Smooth muscle cell (in vitro differentiated cells): Measurements from ENCODE around the gene GLRX. TPM values are rescaled to one million over a fixed set of nuclear protein-coding genes. Genes with fewer than 3 reads are reported as not detected.
"Not testable (repeated sequence)": the region's sequence is repeated elsewhere in the genome, so short reads cannot be mapped to it uniquely, and the experiment has no call there.

Experiments used
- DNase-seq: peaks from one replicate; lab custom pipeline; 2025; ENCODE audit not compliant: unreplicated experiment; lab: John Stamatoyannopoulos, UW
- H2AFZ ChIP-seq: fragments of 200-600 bp; sonication (generic); 2 replicates; pipeline ENCODE4 v1.6.0; 2016; ENCODE audit warnings: antibody characterized with exemption, low read depth, mild to moderate bottlenecking
- H3F3A ChIP-seq: fragments of 200-600 bp; sonication (generic); 2 replicates; pipeline ENCODE4 v1.6.0; 2017; ENCODE audit warnings: antibody characterized with exemption, low read depth
- H3K27ac ChIP-seq: fragments of 200-600 bp; sonication (generic); 2 replicates; pipeline ENCODE4 v1.5.1; 2016; ENCODE audit warnings: low read depth, mild to moderate bottlenecking
- H3K27me3 ChIP-seq: fragments of 200-600 bp; sonication (generic); 2 replicates; pipeline ENCODE4 v1.6.1; 2016; ENCODE audit warnings: low read depth, mild to moderate bottlenecking
- H3K36me3 ChIP-seq: fragments of 200-600 bp; sonication (generic); 2 replicates; pipeline ENCODE4 v1.5.1; 2016; ENCODE audit warnings: low read depth
- H3K4me1 ChIP-seq: fragments of 200-600 bp; sonication (generic); 2 replicates; pipeline ENCODE4 v1.5.1; 2016; ENCODE audit warnings: low read depth
- H3K4me2 ChIP-seq: fragments of 200-600 bp; sonication (generic); 2 replicates; pipeline ENCODE4 v1.6.0; 2016; ENCODE audit warnings: mild to moderate bottlenecking
- H3K4me3 ChIP-seq: fragments of 200-600 bp; sonication (generic); 2 replicates; pipeline ENCODE4 v1.5.1; 2016; ENCODE audit warnings: mild to moderate bottlenecking
- H3K79me2 ChIP-seq: fragments of 200-600 bp; sonication (generic); 2 replicates; pipeline ENCODE4 v1.6.0; 2016; ENCODE audit warnings: low read depth, mild to moderate bottlenecking
- H3K9ac ChIP-seq: fragments of 200-600 bp; sonication (generic); 2 replicates; pipeline ENCODE4 v1.6.0; 2016; ENCODE audit warnings: low read depth
- H3K9me3 ChIP-seq: fragments of 200-600 bp; sonication (generic); replicated peaks from 2 replicates; pipeline ENCODE4 v1.5.1; 2016; ENCODE audit warnings: low read depth
- H4K20me1 ChIP-seq: fragments of 200-600 bp; sonication (generic); 2 replicates; pipeline ENCODE4 v1.6.0; 2016; ENCODE audit warnings: low read depth
- WGBS: methylation state at CpG from one replicate; pipeline ENCODE4 v1.1.7; 2016; ENCODE audit warnings: low lambda C conversion rate; 5-methylcytosine and 5-hydroxymethylcytosine counted together
- polyA plus RNA-seq: library from polyadenylated mRNA; unstranded; fragments of >200 nt; fragmentation: Nextera tagmentation; extraction: Ambion mirVana; gene quantifications from 2 replicates; pipeline ENCODE4 v1.2.1, GENCODE V29; 2016
- total RNA-seq: library from RNA; depleted of rRNA; stranded (reverse); fragments of >200 nt; gene quantifications from 2 replicates; pipeline ENCODE4 v1.2.3, GENCODE V29; 2014
- TF ChIP-seq, protein P1 (sequence below): fragments of 200-600 bp; sonication (generic); IDR thresholded peaks from 2 replicates; pipeline ENCODE4 v1.5.1; 2017; ENCODE audit warnings: borderline replicate concordance, mild to moderate bottlenecking, antibody characterized with exemption; ENCODE audit not compliant: insufficient read depth, poor library complexity, severe bottlenecking

Gene GLRX
- total and polyA plus RNA-seq, 2 experiments from 2014 or later: 50.8 to 95.7 TPM

- H4K20me1 ChIP-seq: no peaks in the 10 kb centered on the region
- DNase-seq: no peak
- no peak overlapping the region for H3K27ac ChIP-seq
- H3F3A ChIP-seq: no peaks in the 10 kb centered on the region
- H3K9me3 ChIP-seq: no peaks in the 10 kb centered on the region
- no peak overlapping the region for H3K9ac ChIP-seq
- H3K36me3 ChIP-seq: no peaks in the 10 kb centered on the region
- H3K79me2 ChIP-seq: no peaks in the 10 kb centered on the region
- peaks cover 4% of the 10 kb centered on the region for H3K4me1 ChIP-seq
- H2AFZ ChIP-seq: no peak overlapping the region
- TF ChIP-seq, protein P1, sequence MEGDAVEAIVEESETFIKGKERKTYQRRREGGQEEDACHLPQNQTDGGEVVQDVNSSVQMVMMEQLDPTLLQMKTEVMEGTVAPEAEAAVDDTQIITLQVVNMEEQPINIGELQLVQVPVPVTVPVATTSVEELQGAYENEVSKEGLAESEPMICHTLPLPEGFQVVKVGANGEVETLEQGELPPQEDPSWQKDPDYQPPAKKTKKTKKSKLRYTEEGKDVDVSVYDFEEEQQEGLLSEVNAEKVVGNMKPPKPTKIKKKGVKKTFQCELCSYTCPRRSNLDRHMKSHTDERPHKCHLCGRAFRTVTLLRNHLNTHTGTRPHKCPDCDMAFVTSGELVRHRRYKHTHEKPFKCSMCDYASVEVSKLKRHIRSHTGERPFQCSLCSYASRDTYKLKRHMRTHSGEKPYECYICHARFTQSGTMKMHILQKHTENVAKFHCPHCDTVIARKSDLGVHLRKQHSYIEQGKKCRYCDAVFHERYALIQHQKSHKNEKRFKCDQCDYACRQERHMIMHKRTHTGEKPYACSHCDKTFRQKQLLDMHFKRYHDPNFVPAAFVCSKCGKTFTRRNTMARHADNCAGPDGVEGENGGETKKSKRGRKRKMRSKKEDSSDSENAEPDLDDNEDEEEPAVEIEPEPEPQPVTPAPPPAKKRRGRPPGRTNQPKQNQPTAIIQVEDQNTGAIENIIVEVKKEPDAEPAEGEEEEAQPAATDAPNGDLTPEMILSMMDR: no peak
- WGBS: 96% methylated on average over 7 of the region's 8 CpGs
- H3K4me2 ChIP-seq: no peak overlapping the region
- no peaks in the 10 kb centered on the region for H3K27me3 ChIP-seq
- no peak overlapping the region for H3K4me3 ChIP-seq
Measured at GRCh38 chr5:95838001-95838520, 15.5 kb upstream of the GLRX start.

DNA sequence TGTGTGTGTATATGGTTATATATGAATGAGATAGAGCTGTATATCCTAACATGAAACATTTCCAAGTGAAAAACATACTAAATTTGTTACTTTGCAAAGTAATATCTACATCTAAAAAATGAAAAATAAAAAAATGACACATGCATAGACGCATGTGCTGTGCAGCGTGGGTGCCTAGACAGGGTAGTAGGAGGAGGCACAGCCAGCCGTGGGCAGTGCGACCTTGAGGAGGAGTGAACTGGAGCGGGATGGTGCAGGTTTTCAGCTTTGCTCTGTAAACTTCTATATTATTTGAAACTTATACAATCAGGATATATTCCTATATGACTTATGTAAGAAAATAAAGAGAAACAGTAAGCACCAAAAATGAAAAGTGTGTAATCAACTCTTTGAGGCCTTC lies 15.0 kb upstream of the GLRX start:
- Histone ChIP-seq H3F3A (no peaks in the 10 kb centered on the region), H3K4me1 (peaks cover 4% of the 10 kb centered on the region), H2AFZ (no peak overlapping the region), H3K36me3 (no peaks in the 10 kb centered on the region), H3K27me3 (no peaks in the 10 kb centered on the region), H3K79me2 (no peaks in the 10 kb centered on the region), H3K9me3 (no peaks in the 10 kb centered on the region), H3K9ac (no peak overlapping the region), H3K4me3 (no peak overlapping the region), H3K4me2 (no peak overlapping the region), H3K27ac (no peak overlapping the region), H4K20me1 (no peaks in the 10 kb centered on the region)
- 95% methylated on average over 5 of the region's 5 CpGs for WGBS
- no peak for DNase-seq
- TF ChIP-seq, protein P1: no peak

DNA sequence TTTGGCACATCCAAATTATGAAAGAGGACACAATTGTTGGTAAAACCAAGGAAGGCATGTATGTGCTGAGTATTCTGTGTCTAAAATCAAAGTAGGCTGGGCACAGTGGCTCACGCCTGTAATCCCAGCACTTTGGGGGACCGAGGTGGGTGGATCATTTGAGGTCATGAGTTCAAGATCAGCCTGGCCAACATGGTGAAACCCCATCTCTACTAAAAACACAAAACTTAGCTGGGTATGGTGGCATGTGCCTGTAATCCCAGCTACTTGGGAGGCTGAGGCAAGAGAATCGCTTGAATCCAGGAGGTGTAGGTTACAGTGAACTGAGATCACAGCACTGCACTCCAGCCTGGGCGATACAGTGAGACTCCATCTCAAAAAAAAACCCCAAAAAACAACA lies 14.4 kb upstream of the GLRX start:
- not testable (repeated sequence) for H3K4me1 ChIP-seq, DNase-seq, H3K79me2 ChIP-seq, H2AFZ ChIP-seq, H3K36me3 ChIP-seq, H3F3A ChIP-seq, H3K9me3 ChIP-seq, H4K20me1 ChIP-seq, H3K9ac ChIP-seq, H3K4me3 ChIP-seq, H3K27ac ChIP-seq, H3K4me2 ChIP-seq, H3K27me3 ChIP-seq
- WGBS: 93% methylated on average over 4 of the region's 4 CpGs

DNA sequence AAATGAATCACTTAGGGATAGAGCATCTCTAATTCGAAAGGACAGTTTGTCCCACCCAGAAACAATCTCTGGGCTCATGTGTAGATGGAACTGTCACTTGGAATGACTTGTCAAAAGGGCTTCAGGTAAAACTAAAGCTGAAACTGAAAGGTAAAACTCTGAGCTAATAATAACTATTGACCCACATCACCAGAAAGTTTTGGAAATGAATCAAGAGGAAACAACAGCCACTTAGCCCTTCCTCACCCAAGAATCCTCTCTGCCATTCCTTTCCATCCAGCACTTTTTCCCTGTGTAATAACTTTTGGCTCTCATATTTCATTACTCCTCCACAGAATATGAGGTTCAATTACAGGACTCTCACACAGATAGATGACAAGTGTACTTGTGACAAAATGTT lies 14.0 kb upstream of the GLRX start:
- H3K27me3 ChIP-seq: no peaks in the 10 kb centered on the region
- H3K9me3 ChIP-seq: no peaks in the 10 kb centered on the region
- no peak overlapping the region for H2AFZ ChIP-seq
- H3K4me3 ChIP-seq: no peak overlapping the region
- 96% methylated on average over 1 of the region's 1 CpG for whole genome bisulfite sequencing
- H4K20me1 ChIP-seq: no peaks in the 10 kb centered on the region
- H3K4me1 ChIP-seq: peaks cover 4% of the 10 kb centered on the region
- H3K79me2 ChIP-seq: no peaks in the 10 kb centered on the region
- DNase-seq: no peak
- H3K4me2 ChIP-seq: no peak overlapping the region
- no peaks in the 10 kb centered on the region for H3K36me3 ChIP-seq
- H3K27ac ChIP-seq: no peak overlapping the region
- no peaks in the 10 kb centered on the region for H3F3A ChIP-seq
- H3K9ac ChIP-seq: no peak overlapping the region
- TF ChIP-seq, protein P1: no peak
